BLaER1 (cell line): Measurements from ENCODE around the gene OXCT1.
"Not testable (repeated sequence)": the region's sequence is repeated elsewhere in the genome, so short reads cannot be mapped to it uniquely, and the experiment has no call there.

ENCODE experiments used
- H3K27ac ChIP-seq: shearing (Covaris generic); formaldehyde crosslinking; 2 replicates; pipeline ENCODE4 v1.8.1; 2022
- H3K27me3 ChIP-seq: shearing (Covaris generic); formaldehyde crosslinking; 2 replicates; pipeline ENCODE4 v1.8.1; 2022
- H3K36me3 ChIP-seq: shearing (Covaris generic); formaldehyde crosslinking; 2 replicates; pipeline ENCODE4 v1.8.1; 2022
- H3K4me1 ChIP-seq: shearing (Covaris generic); formaldehyde crosslinking; 2 replicates; pipeline ENCODE4 v1.8.1; 2022
- H3K4me2 ChIP-seq: shearing (Covaris generic); formaldehyde crosslinking; 2 replicates; pipeline ENCODE4 v1.8.1; 2022
- H3K4me3 ChIP-seq: shearing (Covaris generic); formaldehyde crosslinking; 2 replicates; pipeline ENCODE4 v1.8.1; 2022
- H3K9ac ChIP-seq: shearing (Covaris generic); formaldehyde crosslinking; 2 replicates; pipeline ENCODE4 v1.8.1; 2022
- H3K9me3 ChIP-seq: shearing (Covaris generic); formaldehyde crosslinking; 2 replicates; pipeline ENCODE4 v1.8.1; 2022
- H4K20me1 ChIP-seq: shearing (Covaris generic); formaldehyde crosslinking; 2 replicates; pipeline ENCODE4 v1.8.1; 2022
- Cebpa-rat ChIP-seq: shearing (Covaris generic); IDR thresholded peaks from 2 replicates; pipeline ENCODE4 v1.8.1; 2022

OXCT1 gene

GRCh38 chr5:41738710-41739354, 131.4 kb downstream of the OXCT1 start:
- H3K27ac ChIP-seq: no peak overlapping the region

DNA sequence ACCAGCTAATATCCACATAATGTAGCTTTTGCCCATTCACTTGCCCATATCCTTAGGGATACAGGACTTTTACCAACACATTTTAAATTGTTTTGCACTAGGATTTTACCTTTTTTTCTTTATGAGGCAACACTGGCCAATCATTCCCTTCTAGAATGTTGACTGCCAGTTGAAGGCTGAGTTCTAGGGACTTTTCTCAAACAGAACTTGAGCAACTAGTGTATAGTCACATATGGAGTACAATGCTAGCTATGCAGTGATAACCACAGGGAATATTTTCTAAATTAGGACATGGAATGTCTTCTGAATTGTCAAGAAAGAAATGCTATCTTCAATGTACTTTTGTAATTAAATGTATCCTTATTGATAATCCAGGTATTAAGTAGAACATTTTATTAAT, 133.6 kb downstream of the OXCT1 start:
- H3K9ac ChIP-seq: no peak overlapping the region
- H3K27me3 ChIP-seq: no peaks in the 10 kb centered on the region
- H3K4me3 ChIP-seq: no peak overlapping the region
- no peak for TF ChIP-seq Cebpa-rat
- H3K4me2 ChIP-seq: no peak overlapping the region
- no peaks in the 10 kb centered on the region for H3K9me3 ChIP-seq
- H3K4me1 ChIP-seq: no peaks in the 10 kb centered on the region
- no peaks in the 10 kb centered on the region for H4K20me1 ChIP-seq
- peaks cover 59% of the 10 kb centered on the region for H3K36me3 ChIP-seq
- no peak overlapping the region for H3K27ac ChIP-seq

More at GRCh38 chr5:41738710-41739354, 131.4 kb downstream of the OXCT1 start:
- Histone ChIP-seq H4K20me1 (no peaks in the 10 kb centered on the region), H3K9me3 (no peaks in the 10 kb centered on the region), H3K27me3 (no peaks in the 10 kb centered on the region), H3K4me1 (no peaks in the 10 kb centered on the region), H3K9ac (no peak overlapping the region), H3K4me2 (no peak overlapping the region), H3K4me3 (no peak overlapping the region), H3K36me3 (peaks cover 61% of the 10 kb centered on the region)
- TF ChIP-seq Cebpa-rat: no peak

GRCh38 chr5:41735213-41735612, 135.0 kb downstream of the OXCT1 start:
- H3K4me1 ChIP-seq: no peaks in the 10 kb centered on the region
- H3K4me3 ChIP-seq: no peak overlapping the region
- no peaks in the 10 kb centered on the region for H3K9me3 ChIP-seq
- TF ChIP-seq Cebpa-rat: no peak
- H3K4me2 ChIP-seq: no peak overlapping the region
- no peak overlapping the region for H3K9ac ChIP-seq
- peaks cover 55% of the 10 kb centered on the region for H3K36me3 ChIP-seq
- no peaks in the 10 kb centered on the region for H3K27me3 ChIP-seq
- no peaks in the 10 kb centered on the region for H4K20me1 ChIP-seq
- H3K27ac ChIP-seq: no peak overlapping the region

DNA sequence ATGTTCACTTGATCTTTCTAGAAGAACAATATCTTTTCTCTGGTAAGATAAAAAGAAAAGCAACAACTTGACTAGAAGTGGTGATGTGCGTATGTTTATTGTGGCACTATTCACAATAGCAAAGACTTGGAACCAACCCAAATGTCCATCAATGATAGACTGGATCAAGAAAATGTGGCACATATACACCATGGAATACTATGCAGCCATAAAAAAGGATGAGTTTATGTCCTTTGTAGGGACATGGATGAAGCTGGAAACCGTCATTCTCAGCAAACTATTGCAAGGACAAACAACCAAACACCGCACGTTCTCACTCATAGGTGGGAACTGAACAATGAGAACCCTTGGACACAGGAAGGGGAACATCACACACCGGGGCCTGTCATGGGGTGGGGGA, 140.8 kb downstream of the OXCT1 start:
- not testable (repeated sequence) for H3K4me2 ChIP-seq, H3K9ac ChIP-seq, H3K27me3 ChIP-seq, H3K4me3 ChIP-seq, H3K9me3 ChIP-seq, H3K4me1 ChIP-seq, H3K27ac ChIP-seq, H4K20me1 ChIP-seq
- peaks cover 23% of the 10 kb centered on the region for H3K36me3 ChIP-seq

- no peak overlapping the region for H3K4me3 ChIP-seq
- no peak overlapping the region for H3K4me2 ChIP-seq
- H3K27ac ChIP-seq: no peak overlapping the region
- H3K9me3 ChIP-seq: no peaks in the 10 kb centered on the region
- no peak for TF ChIP-seq Cebpa-rat
- peaks cover 23% of the 10 kb centered on the region for H3K36me3 ChIP-seq
- no peaks in the 10 kb centered on the region for H3K4me1 ChIP-seq
- H3K27me3 ChIP-seq: no peaks in the 10 kb centered on the region
- H4K20me1 ChIP-seq: no peaks in the 10 kb centered on the region
- H3K9ac ChIP-seq: no peak overlapping the region
These were observed 141.9 kb downstream of the OXCT1 start for GRCh38 chr5:41728281-41728680.

DNA sequence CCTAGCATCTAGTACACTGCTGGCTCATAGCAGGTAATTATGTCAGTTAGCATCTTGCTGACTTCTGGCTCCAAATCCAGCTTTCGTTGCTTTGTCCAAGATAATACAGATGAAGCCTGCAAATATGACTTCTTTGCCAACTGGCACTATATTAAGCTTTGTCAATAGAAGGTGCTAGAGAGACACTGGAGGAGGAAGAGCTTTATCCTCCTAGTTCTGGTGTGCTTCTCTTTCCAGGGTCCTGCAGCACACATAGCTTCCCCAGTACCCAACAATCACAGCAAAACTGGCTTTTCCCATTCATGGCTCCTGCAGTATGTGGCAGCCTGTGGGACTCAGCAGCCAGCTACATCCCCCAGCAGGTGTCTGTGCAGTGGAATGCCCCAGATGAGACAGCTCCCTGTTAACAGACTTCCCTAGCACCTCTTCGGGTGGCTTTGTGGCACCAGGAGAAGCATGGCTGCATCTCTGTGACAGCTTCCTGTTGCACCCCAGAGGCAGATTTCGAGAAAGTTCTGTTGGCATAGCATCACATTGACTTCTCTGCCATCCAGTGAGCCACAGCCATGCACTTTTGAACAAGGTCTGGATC, 147.8 kb downstream of the OXCT1 start:
- Histone ChIP-seq H3K4me2 (no peak overlapping the region), H3K27me3 (no peaks in the 10 kb centered on the region), H3K4me1 (no peaks in the 10 kb centered on the region), H3K36me3 (no peaks in the 10 kb centered on the region), H3K9ac (no peak overlapping the region), H3K9me3 (no peaks in the 10 kb centered on the region), H3K27ac (no peak overlapping the region), H3K4me3 (no peak overlapping the region), H4K20me1 (no peaks in the 10 kb centered on the region)
- no peak for TF ChIP-seq Cebpa-rat

DNA sequence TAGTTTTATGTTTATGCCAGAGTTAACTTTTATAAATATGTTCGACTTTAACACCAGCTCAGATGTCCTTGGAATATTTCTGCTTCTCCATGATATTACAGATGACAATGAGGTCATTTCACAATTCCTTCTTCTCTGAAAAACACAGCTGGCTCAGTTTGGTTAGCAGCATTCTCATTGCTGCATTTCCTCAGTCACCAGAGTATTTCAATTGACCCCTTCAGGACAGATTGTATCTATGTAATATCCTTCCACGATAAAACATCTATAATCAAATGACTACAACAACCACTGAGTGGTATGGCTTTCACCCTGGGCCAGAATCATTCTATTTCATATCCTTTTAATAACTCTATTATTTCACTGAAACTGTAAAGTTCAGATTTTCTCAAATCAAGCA, 148.7 kb downstream of the OXCT1 start:
- Histone ChIP-seq H3K9me3 (no peaks in the 10 kb centered on the region), H3K4me1 (no peaks in the 10 kb centered on the region), H3K27me3 (no peaks in the 10 kb centered on the region), H3K36me3 (no peaks in the 10 kb centered on the region), H4K20me1 (no peaks in the 10 kb centered on the region), H3K4me3 (no peak overlapping the region), H3K27ac (no peak overlapping the region), H3K9ac (no peak overlapping the region), H3K4me2 (no peak overlapping the region)
- TF ChIP-seq Cebpa-rat: no peak

DNA sequence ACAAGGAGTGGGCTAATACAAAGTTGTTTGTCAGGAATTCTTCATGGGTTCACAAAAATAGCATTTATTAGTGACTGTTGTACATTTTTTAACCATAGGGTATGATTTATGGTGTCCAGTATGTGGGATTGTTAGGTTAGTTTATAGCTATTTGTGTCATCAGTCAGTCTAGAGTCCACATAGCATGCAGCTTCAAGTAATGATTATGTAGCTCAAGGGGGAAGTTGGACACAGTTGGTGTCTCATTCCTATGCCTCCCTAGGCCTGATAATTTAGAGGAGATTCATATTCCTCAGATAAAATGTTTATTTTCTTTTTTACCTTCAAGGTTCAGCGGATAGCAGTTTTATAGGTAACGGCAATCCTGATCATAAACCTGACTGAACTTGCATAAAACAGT, 153.8 kb downstream of the OXCT1 start:
- H4K20me1 ChIP-seq: no peaks in the 10 kb centered on the region
- no peak overlapping the region for H3K27ac ChIP-seq
- no peaks in the 10 kb centered on the region for H3K36me3 ChIP-seq
- no peak for TF ChIP-seq Cebpa-rat
- H3K4me1 ChIP-seq: no peaks in the 10 kb centered on the region
- no peaks in the 10 kb centered on the region for H3K9me3 ChIP-seq
- no peak overlapping the region for H3K4me2 ChIP-seq
- no peaks in the 10 kb centered on the region for H3K27me3 ChIP-seq
- H3K9ac ChIP-seq: no peak overlapping the region
- no peak overlapping the region for H3K4me3 ChIP-seq

- not testable (repeated sequence) for H4K20me1 ChIP-seq, H3K27me3 ChIP-seq, H3K9me3 ChIP-seq, H3K27ac ChIP-seq, H3K36me3 ChIP-seq, H3K4me3 ChIP-seq, H3K9ac ChIP-seq, H3K4me1 ChIP-seq, H3K4me2 ChIP-seq
These were observed 155.8 kb downstream of the OXCT1 start for GRCh38 chr5:41714446-41714845.

DNA sequence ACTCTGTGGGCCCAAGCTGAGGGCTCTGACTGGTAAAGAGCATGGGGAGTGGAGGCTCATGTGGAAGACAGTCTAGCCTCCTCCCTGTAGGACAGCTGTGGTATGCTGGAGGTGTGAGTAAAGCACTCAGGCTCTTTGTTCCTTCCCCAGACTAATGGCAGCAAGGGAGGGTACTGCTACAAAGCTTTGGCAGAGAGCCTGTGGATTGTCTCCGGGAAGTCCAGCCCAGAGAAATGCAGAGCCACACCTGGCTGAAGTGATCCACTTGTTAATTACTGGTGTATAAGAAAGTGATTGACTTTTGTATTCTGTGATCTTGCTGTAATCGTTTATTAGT, 161.7 kb downstream of the OXCT1 start:
- Histone ChIP-seq H4K20me1 (no peaks in the 10 kb centered on the region), H3K9me3 (no peaks in the 10 kb centered on the region), H3K4me3 (no peak overlapping the region), H3K4me2 (no peak overlapping the region), H3K36me3 (no peaks in the 10 kb centered on the region), H3K4me1 (no peaks in the 10 kb centered on the region), H3K9ac (no peak overlapping the region), H3K27ac (no peak overlapping the region), H3K27me3 (no peaks in the 10 kb centered on the region)
- no peak for TF ChIP-seq Cebpa-rat
